Thyroid gland (tissue), 4 donors: Measurements from ENCODE around the gene ASZ1. TPM values are rescaled to one million over a fixed set of nuclear protein-coding genes. Genes with fewer than 3 reads are reported as not detected.

ENCODE experiments used
- DNase-seq, 2 donors: peaks; one replicate each; pipeline ENCODE4 v3.0.0-alpha.2; 2019
- H3K27ac ChIP-seq, 3 donors: fragments of 200-600 bp; sonication (generic); 1 replicate in 2 of 3; 2 replicates in 1 of 3; pipeline ENCODE4 v1.5.1; 2016 to 2019; ENCODE audit warnings: mild to moderate bottlenecking in 1 of 3, moderate library complexity in 1 of 3
- H3K27me3 ChIP-seq: fragments of 200-600 bp; sonication (generic); one replicate; pipeline ENCODE4 v1.5.1; 2019
- H3K36me3 ChIP-seq, 2 donors: fragments of 200-600 bp; sonication (generic); one replicate each; pipeline ENCODE4 v1.5.1; 2016 to 2019
- H3K4me1 ChIP-seq, 2 donors: fragments of 200-600 bp; sonication (generic); one replicate each; pipeline ENCODE4 v1.5.1; 2017 to 2019
- H3K4me3 ChIP-seq, 3 donors: fragments of 200-600 bp; sonication (generic); replicated peaks in 1 of 3; 1 replicate in 2 of 3; 2 replicates in 1 of 3; pipeline ENCODE4 v1.5.1; 2016; ENCODE audit warnings: mild to moderate bottlenecking in 1 of 3
- H3K9me3 ChIP-seq: fragments of 200-600 bp; sonication (generic); one replicate; pipeline ENCODE4 v1.5.1; 2017
- POLR2A ChIP-seq, 2 donors: fragments of 450-650 bp; IDR thresholded peaks; one replicate each; pipeline ENCODE4 v1.6.1; 2017; ENCODE audit warnings: antibody characterized with exemption in 2 of 2, mild to moderate bottlenecking in 2 of 2, moderate library complexity in 1 of 2
- WGBS, 2 donors: methylation state at CpG; one replicate each; pipeline ENCODE4 v1.1.5; 2017; 5-methylcytosine and 5-hydroxymethylcytosine counted together
- intact Hi-C: fragments of 100-400 bp; cut with DNase I; formaldehyde crosslinking; loops from one replicate; pipeline ENCODE4 v1.15.1; 2023
- total RNA-seq, 4 donors: library from RNA; depleted of rRNA; stranded (reverse); fragments of >200 nt; gene quantifications; one replicate each; pipeline ENCODE4 v1.2.3, GENCODE V29; 2016
- TF ChIP-seq, protein P1 (sequence below), 6 experiments: fragments of 200-600 bp in 3 of 6; fragments of 450-650 bp in 3 of 6; sonication (generic) in 3 of 6; IDR thresholded peaks; one replicate each; pipeline ENCODE4 v1.5.1; 2016 to 2019; ENCODE audit warnings: antibody characterized with exemption in 6 of 6, mild to moderate bottlenecking in 2 of 6, inconsistent platforms in 1 of 6, moderate library complexity in 1 of 6

ASZ1 gene
- total RNA-seq, 4 donors from 2014 or later, result not detected

DNA sequence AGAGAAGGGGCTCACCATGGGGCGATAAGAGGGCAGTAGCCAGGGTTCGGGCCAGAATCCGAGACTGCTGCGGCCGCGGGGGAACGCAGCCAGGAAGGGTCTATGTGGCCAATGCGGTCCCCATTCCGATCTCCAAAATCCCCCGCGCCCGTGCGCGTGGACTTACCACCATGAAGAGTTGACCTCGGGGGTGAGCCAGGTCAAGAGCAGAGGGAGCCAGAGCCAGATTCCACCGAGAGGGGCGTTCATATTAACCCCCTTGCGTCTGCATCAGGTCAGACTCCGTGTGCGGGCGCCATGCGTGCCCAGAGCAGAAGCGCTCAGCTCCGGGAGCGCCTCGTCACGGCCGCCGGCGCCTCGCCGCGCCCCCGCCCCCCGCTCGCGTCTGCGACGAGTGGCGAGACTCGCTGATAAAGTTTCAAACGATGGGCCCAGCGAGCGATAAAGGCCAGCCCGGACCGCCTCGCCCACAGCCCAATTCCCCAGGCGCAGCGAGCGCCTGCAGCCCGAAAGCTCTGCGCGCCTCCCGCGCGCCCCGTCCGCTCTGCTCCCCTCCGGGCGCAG lies 104.5 kb downstream of the ASZ1 start, which contains the start of gene WNT2:
Gene WNT2, minus strand, starts transcription at position 318 of the 564 bp plus-strand sequence. Its CDS starts 69 bp downstream, at position 249.
- Histone ChIP-seq H3K9me3 (no peaks in the 10 kb centered on the region), H3K4me3 (peak within 1 kb of the TSS in 2 of 3 donors; percentile 9 to 25), H3K36me3 (no peaks in the 10 kb centered on the region), H3K27me3 (peaks cover 4% of the 10 kb centered on the region), H3K27ac (no peak within 1 kb of the TSS), H3K4me1 (peaks cover 9 to 19% of the 10 kb centered on the region in 2 donors)
- WGBS, 2 donors, result 1 to 2% methylated on average over 18 to 38 of the region's 60 CpGs
- intact Hi-C loops, result no loop called here
- no peak for DNase-seq
- no peak for TF ChIP-seq POLR2A (IDR thresholded peaks at IDR 0.05)
- TF ChIP-seq, protein P1, sequence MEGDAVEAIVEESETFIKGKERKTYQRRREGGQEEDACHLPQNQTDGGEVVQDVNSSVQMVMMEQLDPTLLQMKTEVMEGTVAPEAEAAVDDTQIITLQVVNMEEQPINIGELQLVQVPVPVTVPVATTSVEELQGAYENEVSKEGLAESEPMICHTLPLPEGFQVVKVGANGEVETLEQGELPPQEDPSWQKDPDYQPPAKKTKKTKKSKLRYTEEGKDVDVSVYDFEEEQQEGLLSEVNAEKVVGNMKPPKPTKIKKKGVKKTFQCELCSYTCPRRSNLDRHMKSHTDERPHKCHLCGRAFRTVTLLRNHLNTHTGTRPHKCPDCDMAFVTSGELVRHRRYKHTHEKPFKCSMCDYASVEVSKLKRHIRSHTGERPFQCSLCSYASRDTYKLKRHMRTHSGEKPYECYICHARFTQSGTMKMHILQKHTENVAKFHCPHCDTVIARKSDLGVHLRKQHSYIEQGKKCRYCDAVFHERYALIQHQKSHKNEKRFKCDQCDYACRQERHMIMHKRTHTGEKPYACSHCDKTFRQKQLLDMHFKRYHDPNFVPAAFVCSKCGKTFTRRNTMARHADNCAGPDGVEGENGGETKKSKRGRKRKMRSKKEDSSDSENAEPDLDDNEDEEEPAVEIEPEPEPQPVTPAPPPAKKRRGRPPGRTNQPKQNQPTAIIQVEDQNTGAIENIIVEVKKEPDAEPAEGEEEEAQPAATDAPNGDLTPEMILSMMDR (IDR thresholded peaks at IDR 0.05), result no peak

DNA sequence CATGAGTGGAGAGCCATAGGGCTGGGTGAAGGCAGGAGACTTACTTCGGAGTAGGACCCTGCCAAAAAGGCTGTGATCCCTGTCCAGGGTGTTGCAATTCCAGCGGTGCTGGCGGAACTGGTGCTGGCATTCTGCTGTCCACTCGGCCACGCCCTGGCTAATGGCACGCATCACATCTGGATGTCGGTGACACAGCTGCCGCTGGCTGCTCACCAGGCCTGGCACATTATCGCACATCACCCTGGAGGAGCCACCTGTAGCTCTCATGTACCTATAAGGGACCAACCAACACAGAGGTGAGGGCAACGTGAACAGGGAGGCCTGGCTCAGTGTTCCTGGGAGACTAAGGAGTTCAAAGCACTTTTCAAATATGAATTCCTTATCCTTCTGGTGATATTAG lies 106.8 kb downstream of the ASZ1 start:
- no peak overlapping the region for H3K4me3 ChIP-seq
- WGBS, 2 donors, result 87 to 91% methylated on average over 9 to 10 of the region's 10 CpGs
- peaks cover 9 to 19% of the 10 kb centered on the region in 2 donors for H3K4me1 ChIP-seq
- H3K9me3 ChIP-seq, result no peaks in the 10 kb centered on the region
- DNase-seq, result no peak
- no peak overlapping the region for H3K27ac ChIP-seq
- H3K27me3 ChIP-seq, result peaks cover 4% of the 10 kb centered on the region
- intact Hi-C loops, result no loop called here
- no peaks in the 10 kb centered on the region for H3K36me3 ChIP-seq
- TF ChIP-seq, protein P1 (IDR thresholded peaks at IDR 0.05), result no peak
- TF ChIP-seq POLR2A (IDR thresholded peaks at IDR 0.05), result no peak

DNA sequence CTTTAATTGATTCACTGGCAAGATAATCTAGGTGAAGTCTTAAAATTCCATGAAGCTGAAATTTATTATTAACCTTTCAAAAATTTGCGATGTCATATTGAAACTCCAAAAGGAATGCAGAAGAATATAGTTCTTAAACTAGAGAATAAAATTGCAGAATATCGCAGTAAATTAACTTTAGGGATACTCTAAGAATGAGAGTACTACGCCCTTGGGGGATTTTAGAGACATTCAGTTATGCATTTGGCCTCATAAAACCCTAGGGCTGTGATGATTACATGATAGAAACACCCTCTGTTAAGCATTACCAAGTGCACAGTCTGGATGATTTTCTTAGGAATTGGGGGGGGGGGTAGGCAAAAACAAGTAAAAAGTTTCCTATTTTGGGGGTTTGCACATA lies 108.1 kb downstream of the ASZ1 start:
- Histone ChIP-seq H3K4me1 (peaks cover 9 to 18% of the 10 kb centered on the region in 2 donors), H3K27me3 (peaks cover 4% of the 10 kb centered on the region), H3K27ac (no peak overlapping the region), H3K36me3 (no peaks in the 10 kb centered on the region), H3K9me3 (no peaks in the 10 kb centered on the region), H3K4me3 (no peak overlapping the region)
- 90 to 96% methylated on average over 3 of the region's 3 CpGs for WGBS, 2 donors
- DNase-seq, result no peak
- intact Hi-C loops, result no loop called here
- TF ChIP-seq, protein P1 (IDR thresholded peaks at IDR 0.05), result no peak
- no peak for TF ChIP-seq POLR2A (IDR thresholded peaks at IDR 0.05)

DNA sequence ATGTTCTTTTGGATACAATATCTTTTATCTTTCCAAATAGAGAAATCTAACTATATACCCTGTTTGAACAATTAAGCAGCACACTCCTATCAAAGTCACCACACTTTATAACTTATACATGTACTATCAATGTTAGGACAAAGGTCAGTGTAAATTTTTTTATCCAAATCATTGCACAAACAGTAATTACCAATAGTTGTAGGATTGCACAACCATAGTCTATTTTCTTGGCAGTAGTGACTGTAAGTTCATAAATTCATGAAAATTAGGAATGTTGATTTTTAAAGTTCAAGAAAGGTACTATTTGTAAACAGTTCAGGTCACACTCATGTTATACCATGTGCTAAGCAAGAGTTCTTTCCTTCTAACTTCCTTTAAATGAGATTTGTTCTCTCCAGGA lies 113.7 kb downstream of the ASZ1 start:
- no peak for TF ChIP-seq POLR2A (IDR thresholded peaks at IDR 0.05)
- TF ChIP-seq, protein P1 (IDR thresholded peaks at IDR 0.05), result no peak
- no peak overlapping the region for H3K27ac ChIP-seq
- intact Hi-C loops, result no loop called here
- H3K36me3 ChIP-seq, result no peaks in the 10 kb centered on the region
- no peak for DNase-seq
- no peaks in the 10 kb centered on the region for H3K4me1 ChIP-seq
- no peak overlapping the region for H3K4me3 ChIP-seq
- H3K9me3 ChIP-seq, result no peaks in the 10 kb centered on the region
- no peaks in the 10 kb centered on the region for H3K27me3 ChIP-seq

Other genes with a start within 250 kb of the ASZ1 start
- gene WNT2, start 104.4 kb downstream of the ASZ1 start, total RNA-seq, result under 1 TPM in 2 of 4 donors, not detected in 2; 0.13 to 0.89 TPM
- gene CFTR, start 52.5 kb upstream of the ASZ1 start, total RNA-seq, result not detected